Astrocyte (in vitro differentiated cells and primary cell): Measurements from ENCODE around the gene RAB11FIP3.

Source experiments
- CTCF ChIP-seq: IDR thresholded peaks from 2 replicates; pipeline ENCODE4 v1.5.1; 2011; ENCODE audit warnings: low read depth, mild to moderate bottlenecking, inconsistent platforms, low read length, moderate library complexity; ENCODE audit not compliant: insufficient read depth
- EZH2 ChIP-seq: IDR thresholded peaks from 2 replicates; pipeline ENCODE4 v1.6.1; 2012; ENCODE audit warnings: mild to moderate bottlenecking, low read length, inconsistent platforms; ENCODE audit not compliant: insufficient read depth

- TF ChIP-seq CTCF (no peak), EZH2 (no peak)
Observed at GRCh38 chr16:543301-544164, 118.1 kb downstream of the RAB11FIP3 start.
